ENCODE data around the gene SLC2A4.
A peak's percentile ranks its signal among the peaks of the same experiment; 100 is the strongest.

The SLC2A4 gene

GRCh38 chr17:7307686-7308624 lies 26.4 kb downstream of the SLC2A4 start:
- DNase-seq: no peak

- DNase-seq: peak; percentile 26
These were observed 27.3 kb downstream of the SLC2A4 start for GRCh38 chr17:7308625-7309433.

- DNase-seq: no peak
These were observed 28.1 kb downstream of the SLC2A4 start for GRCh38 chr17:7309628-7310027.

- DNase-seq: no peak
These were observed 29.7 kb downstream of the SLC2A4 start for GRCh38 chr17:7311110-7311705.

GRCh38 chr17:7312432-7313087 lies 31.0 kb downstream of the SLC2A4 start:
- no peak for DNase-seq

GRCh38 chr17:7313088-7313889 lies 31.8 kb downstream of the SLC2A4 start:
- DNase-seq: no peak

GRCh38 chr17:7313890-7314718 lies 32.6 kb downstream of the SLC2A4 start:
- DNase-seq: no peak

- peak; percentile 51 for DNase-seq
These were observed 33.4 kb downstream of the SLC2A4 start, which contains the start of gene GPS2 for GRCh38 chr17:7314719-7315569. TSS of gene GPS2 (minus strand) at chr17:7315360. CDS start at chr17:7315052, 308 bp downstream.

GRCh38 chr17:7315570-7316235 lies 34.2 kb downstream of the SLC2A4 start:
- DNase-seq: no peak

- no peak for DNase-seq
These were observed 35.8 kb downstream of the SLC2A4 start for GRCh38 chr17:7317161-7317803.

GRCh38 chr17:7318121-7318860 lies 36.8 kb downstream of the SLC2A4 start:
- no peak for DNase-seq

GRCh38 chr17:7321466-7321865 lies 39.9 kb downstream of the SLC2A4 start:
- no peak for DNase-seq

GRCh38 chr17:7322520-7323194 lies 41.1 kb downstream of the SLC2A4 start:
- DNase-seq: no peak

- no peak for DNase-seq
These were observed 42.4 kb downstream of the SLC2A4 start for GRCh38 chr17:7323731-7324437.

GRCh38 chr17:7324438-7324779 lies 42.9 kb downstream of the SLC2A4 start:
- DNase-seq: no peak

- no peak for DNase-seq
These were observed 43.6 kb downstream of the SLC2A4 start for GRCh38 chr17:7325031-7325528.

GRCh38 chr17:7326186-7326585 lies 44.7 kb downstream of the SLC2A4 start:
- no peak for DNase-seq

All from NCI-H526 treated with DMSO at 0.1 percent for 48 hours (cell line).